ENCODE results near the gene FAM9A.
"Not testable (repeated sequence)": the region's sequence is repeated elsewhere in the genome, so short reads cannot be mapped to it uniquely, and the experiment has no call there.

FAM9A gene

DNA sequence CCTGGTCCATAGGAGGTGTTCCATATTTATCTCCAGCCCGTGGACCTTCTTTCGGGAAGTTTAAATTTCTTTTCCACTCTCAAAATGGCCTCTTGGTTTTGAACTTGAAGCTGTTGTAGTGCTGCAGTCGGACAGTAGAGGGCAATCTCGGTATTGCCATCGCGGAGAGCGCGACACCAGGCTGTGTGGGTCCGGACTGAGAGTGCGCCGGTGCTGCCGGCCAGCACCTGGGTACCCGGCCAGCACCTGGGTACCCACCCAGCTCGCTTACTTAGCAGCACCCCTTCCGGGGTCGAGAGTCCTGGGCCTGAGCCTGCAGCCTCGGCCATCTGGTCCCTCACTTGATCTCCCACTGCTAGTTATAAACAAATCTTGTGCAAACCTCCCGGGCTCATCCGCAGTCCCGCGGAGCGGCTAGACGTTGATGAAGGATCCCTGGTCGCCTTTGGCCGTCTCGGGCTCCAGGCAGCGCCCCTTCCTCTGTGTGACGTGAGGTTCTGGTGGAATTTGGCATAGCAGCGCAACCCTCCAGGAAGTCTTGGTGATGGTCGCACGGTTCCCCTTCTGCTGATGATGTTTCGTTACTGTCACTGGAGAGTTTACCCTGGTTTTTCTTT lies 18.0 kb downstream of the FAM9A start:
- no peak for DNase-seq (ENCODE audit: insufficient read length, low spot score)

GRCh38 chrX:8782595-8782994 lies 18.6 kb downstream of the FAM9A start:
- FAIRE-seq (no peak), DNase-seq (ENCODE audit: insufficient read length, low spot score) (no peak)
- TF ChIP-seq POLR2A (IDR thresholded peaks at IDR 0.05; ENCODE audit: low read depth, low read length), result no peak

More for the DNA sequence above, 18.0 kb downstream of the FAM9A start:
- FAIRE-seq, result no peak
- TF ChIP-seq POLR2A (IDR thresholded peaks at IDR 0.05; ENCODE audit: low read depth, low read length), result no peak

GRCh38 chrX:8781921-8782320 lies 19.3 kb downstream of the FAM9A start:
- DNase-seq (ENCODE audit: insufficient read length, low spot score); FAIRE-seq: not testable (repeated sequence)

GRCh38 chrX:8773117-8773516 lies 28.1 kb downstream of the FAM9A start:
- no peak for DNase-seq (ENCODE audit: insufficient read length, low spot score)
- FAIRE-seq, result no peak
- no peak for TF ChIP-seq POLR2A (IDR thresholded peaks at IDR 0.05; ENCODE audit: low read depth, low read length)

DNA sequence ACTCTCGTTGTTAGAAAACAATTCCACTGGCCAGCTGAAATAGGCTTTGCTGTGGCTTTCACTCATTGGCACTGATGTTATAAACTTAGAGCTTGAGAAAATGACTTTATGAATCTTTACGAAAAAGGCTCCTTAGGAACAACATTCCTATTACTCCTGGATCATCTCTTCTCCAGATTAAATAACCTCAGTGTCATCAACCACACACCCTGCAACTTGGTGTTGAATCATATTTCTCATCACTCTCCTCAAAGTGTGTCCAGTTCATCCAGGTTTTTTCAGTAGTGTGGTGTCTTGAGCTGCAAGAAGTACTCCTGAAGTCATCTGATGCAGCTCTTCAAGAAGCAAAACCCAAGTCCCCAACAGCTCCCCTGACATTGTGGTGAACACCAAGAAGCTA lies 41.2 kb downstream of the FAM9A start:
- DNase-seq (ENCODE audit: insufficient read length, low spot score), result no peak
- no peak for TF ChIP-seq POLR2A (IDR thresholded peaks at IDR 0.05; ENCODE audit: low read depth, low read length)
- no peak for FAIRE-seq

GRCh38 chrX:8758706-8759105 lies 42.5 kb downstream of the FAM9A start:
- not testable (repeated sequence) for FAIRE-seq; DNase-seq (ENCODE audit: insufficient read length, low spot score)

DNA sequence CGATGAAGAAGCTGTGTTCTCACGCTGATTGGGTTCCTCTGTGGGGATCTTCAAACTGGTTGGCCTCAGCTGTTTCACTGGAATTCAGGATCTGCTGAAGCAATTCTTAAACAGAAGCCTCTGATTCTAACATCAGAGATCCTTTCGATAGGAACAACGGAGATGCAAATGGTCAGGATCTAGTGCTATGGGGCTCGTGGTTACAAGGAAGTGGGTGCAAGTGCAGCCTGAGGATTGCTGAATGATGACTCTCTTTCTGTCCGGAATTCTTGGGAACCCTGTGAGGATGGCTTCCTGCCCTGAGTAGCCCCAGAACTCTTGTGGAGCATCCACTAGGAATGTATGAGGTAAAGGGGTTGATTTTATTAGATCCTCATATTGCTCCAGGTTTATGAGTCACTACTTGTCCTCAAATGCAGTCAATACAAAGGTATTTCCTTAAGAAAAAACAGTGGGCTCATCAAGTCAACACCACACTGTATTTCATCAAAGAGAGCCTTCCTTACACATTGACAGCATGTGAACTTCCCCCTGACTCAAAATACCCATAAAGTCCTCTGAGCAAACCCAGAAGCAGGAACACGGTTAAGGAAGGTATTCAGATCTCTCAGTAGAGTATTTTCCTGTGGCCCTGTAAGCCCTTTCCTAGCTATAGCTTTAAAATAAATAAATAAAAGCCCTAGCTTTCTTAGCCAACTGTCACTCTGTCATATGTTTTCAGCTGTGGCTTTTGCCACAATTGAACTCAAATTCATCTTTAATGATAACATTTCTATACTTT lies 43.4 kb downstream of the FAM9A start:
- peak; percentile 96 for FAIRE-seq
- not testable (repeated sequence) for DNase-seq (ENCODE audit: insufficient read length, low spot score)

GRCh38 chrX:8755813-8756212 lies 45.4 kb downstream of the FAM9A start:
- FAIRE-seq, result no peak
- no peak for TF ChIP-seq POLR2A (IDR thresholded peaks at IDR 0.05; ENCODE audit: low read depth, low read length)
- no peak for DNase-seq (ENCODE audit: insufficient read length, low spot score)

- FAIRE-seq (no peak), DNase-seq (ENCODE audit: insufficient read length, low spot score) (no peak)
- no peak for TF ChIP-seq POLR2A (IDR thresholded peaks at IDR 0.05; ENCODE audit: low read depth, low read length)
Observed at GRCh38 chrX:8755116-8755515, 46.1 kb downstream of the FAM9A start.

DNA sequence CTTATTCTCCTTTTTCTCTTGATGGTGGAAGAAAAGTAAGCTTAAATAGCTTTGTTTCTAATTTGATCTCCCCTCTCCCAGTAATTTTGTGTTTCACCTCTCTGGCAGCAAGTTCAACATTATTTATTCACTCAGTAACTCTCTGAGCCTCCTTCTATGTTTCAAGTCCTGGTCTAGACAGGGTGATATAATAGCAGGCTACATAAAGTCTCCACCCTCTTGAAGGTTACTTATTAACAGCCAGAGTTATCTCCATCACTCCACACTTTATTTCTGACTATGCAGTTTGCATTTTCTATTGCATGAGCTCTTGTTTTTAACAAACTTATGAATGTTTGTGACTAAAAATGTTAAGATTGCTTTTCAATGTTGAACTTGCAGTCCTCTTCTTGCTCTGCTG lies 51.5 kb downstream of the FAM9A start:
- DNase-seq (ENCODE audit: insufficient read length, low spot score), result no peak
- no peak for FAIRE-seq
- TF ChIP-seq POLR2A (IDR thresholded peaks at IDR 0.05; ENCODE audit: low read depth, low read length), result no peak

- FAIRE-seq, result no peak
- no peak for TF ChIP-seq POLR2A (IDR thresholded peaks at IDR 0.05; ENCODE audit: low read depth, low read length)
- DNase-seq (ENCODE audit: insufficient read length, low spot score), result no peak
Observed at GRCh38 chrX:8748855-8749254, 52.3 kb downstream of the FAM9A start.

GRCh38 chrX:8743126-8743732 lies 58.0 kb downstream of the FAM9A start:
- no peak for FAIRE-seq
- no peak for DNase-seq (ENCODE audit: insufficient read length, low spot score)

DNA sequence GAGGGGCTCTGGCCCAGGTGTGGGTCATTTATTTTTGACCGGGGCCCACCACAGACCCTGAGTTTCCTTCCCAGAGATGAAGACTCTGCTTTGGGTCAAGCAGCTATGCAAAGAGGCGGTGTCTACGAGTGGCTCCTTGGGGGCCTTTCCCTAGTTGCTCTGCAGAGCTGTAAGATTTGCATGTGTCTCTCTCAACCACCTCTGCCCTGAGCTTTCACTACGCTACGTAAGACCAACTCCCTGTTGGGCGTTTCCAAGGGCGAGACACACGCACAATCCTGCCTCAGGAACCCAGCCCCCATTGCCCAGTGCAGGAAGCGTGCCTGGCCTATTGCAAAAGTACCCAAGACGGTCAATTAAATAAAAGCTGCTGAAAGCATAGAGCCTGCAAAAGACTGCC lies 59.2 kb downstream of the FAM9A start:
- FAIRE-seq, result no peak
- TF ChIP-seq POLR2A (IDR thresholded peaks at IDR 0.05; ENCODE audit: low read depth, low read length), result no peak
- no peak for DNase-seq (ENCODE audit: insufficient read length, low spot score)

More at GRCh38 chrX:8743126-8743732, 58.0 kb downstream of the FAM9A start:
- TF ChIP-seq POLR2A (IDR thresholded peaks at IDR 0.05; ENCODE audit: low read depth, low read length), result no peak

Data from H54 (cell line).